Rectal smooth muscle tissue (tissue), 1 donor: ENCODE data around the gene MLXIPL.
"Not testable (repeated sequence)": the region's sequence is repeated elsewhere in the genome, so short reads cannot be mapped to it uniquely, and the experiment has no call there.

ENCODE experiments used
- H3K27ac ChIP-seq: one replicate; pipeline ENCODE4 v1.7.0; 2013; ENCODE audit warnings: low read depth, low read length, inconsistent platforms
- H3K27me3 ChIP-seq: one replicate; pipeline ENCODE4 v1.7.0; 2013; ENCODE audit warnings: low read length; ENCODE audit not compliant: control insufficient read depth, insufficient read depth
- H3K36me3 ChIP-seq: one replicate; pipeline ENCODE4 v1.7.0; 2013; ENCODE audit warnings: low read length; ENCODE audit not compliant: control insufficient read depth, insufficient read depth
- H3K4me1 ChIP-seq: one replicate; pipeline ENCODE4 v1.7.0; 2013; ENCODE audit warnings: low read length; ENCODE audit not compliant: control insufficient read depth, insufficient read depth
- H3K4me3 ChIP-seq: one replicate; pipeline ENCODE4 v1.7.0; 2013; ENCODE audit warnings: low read length
- H3K9ac ChIP-seq: one replicate; pipeline ENCODE4 v1.7.0; 2013; ENCODE audit warnings: low read length

MLXIPL gene, protein sequence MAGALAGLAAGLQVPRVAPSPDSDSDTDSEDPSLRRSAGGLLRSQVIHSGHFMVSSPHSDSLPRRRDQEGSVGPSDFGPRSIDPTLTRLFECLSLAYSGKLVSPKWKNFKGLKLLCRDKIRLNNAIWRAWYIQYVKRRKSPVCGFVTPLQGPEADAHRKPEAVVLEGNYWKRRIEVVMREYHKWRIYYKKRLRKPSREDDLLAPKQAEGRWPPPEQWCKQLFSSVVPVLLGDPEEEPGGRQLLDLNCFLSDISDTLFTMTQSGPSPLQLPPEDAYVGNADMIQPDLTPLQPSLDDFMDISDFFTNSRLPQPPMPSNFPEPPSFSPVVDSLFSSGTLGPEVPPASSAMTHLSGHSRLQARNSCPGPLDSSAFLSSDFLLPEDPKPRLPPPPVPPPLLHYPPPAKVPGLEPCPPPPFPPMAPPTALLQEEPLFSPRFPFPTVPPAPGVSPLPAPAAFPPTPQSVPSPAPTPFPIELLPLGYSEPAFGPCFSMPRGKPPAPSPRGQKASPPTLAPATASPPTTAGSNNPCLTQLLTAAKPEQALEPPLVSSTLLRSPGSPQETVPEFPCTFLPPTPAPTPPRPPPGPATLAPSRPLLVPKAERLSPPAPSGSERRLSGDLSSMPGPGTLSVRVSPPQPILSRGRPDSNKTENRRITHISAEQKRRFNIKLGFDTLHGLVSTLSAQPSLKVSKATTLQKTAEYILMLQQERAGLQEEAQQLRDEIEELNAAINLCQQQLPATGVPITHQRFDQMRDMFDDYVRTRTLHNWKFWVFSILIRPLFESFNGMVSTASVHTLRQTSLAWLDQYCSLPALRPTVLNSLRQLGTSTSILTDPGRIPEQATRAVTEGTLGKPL

DNA sequence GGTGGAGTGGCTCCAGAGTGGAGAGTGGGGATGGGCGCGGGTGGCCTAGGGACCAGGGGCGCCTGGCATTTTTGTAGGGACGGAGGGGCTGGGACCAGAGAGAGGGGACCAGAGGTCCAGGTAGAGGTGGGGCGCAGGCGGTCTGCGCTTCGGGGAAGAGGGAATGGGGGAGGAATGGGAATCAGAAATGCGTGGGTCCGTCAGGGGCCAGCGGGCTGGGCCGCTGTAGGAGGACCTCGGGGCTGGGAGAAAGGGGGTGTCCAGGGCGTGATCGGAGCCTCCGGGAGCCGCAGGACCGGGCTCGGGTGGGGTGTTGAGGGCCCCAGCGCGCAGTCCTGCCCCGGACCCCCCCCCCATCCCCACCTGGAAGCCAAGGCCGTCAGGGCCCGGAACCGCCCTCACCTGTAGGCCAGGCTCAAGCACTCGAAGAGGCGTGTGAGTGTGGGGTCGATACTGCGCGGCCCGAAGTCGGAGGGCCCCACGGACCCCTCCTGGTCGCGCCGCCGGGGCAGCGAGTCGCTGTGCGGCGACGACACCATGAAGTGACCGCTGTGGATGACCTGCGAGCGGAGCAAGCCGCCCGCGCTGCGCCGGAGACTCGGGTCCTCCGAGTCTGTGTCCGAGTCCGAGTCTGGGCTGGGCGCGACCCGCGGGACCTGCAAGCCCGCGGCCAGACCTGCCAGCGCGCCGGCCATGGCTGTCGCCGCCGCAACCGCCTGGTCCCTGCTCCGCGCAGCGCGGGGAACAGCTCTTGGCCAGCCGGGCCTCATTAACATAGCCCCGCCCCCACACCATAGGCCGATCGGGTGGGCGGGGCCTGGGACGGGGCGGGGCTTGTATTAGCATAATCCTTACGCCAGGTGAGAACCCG, at the start of gene MLXIPL:
Gene MLXIPL, minus strand, starts transcription at position 725 of the 871 bp plus-strand sequence. Its CDS starts 30 bp downstream, at position 695.
- Histone ChIP-seq H3K4me3 (peak within 1 kb of the TSS; percentile 54), H3K36me3 (no peaks in the 10 kb centered on the region), H3K9ac (no peak within 1 kb of the TSS), H3K4me1 (no peaks in the 10 kb centered on the region), H3K27me3 (peaks cover 13% of the 10 kb centered on the region), H3K27ac (no peak within 1 kb of the TSS)

DNA sequence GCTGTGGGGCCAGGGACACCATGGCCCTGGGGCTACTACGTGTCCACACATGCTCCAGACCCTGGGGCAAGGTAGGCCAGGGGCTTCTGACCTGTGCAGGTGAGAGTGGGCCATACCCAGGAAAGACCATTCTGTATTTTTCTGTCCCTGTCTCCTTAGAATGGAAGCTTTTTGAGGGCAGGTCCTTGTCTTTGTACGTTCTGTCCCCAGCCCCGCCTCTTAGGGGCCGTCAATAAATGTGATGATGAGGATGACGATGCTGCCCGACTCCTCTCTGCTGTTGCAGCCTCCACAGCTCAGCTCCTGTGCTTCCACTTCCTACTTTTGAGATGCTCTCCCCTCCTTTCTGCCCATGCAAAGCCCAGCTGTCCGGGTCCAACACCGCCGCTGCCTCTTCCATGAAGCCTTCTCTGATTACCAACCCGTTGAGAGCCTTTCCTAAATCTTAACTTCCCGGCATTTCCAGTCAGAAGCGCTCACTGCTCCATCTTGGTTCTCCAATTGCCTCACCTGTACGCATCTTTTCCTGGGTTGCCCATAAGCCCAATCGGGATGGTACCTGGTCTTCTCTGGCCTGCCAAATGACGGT, 47.6 kb upstream of the MLXIPL start:
- H3K27me3 ChIP-seq = no peaks in the 10 kb centered on the region
- no peak overlapping the region for H3K4me3 ChIP-seq
- H3K27ac ChIP-seq = no peak overlapping the region
- peaks cover 3% of the 10 kb centered on the region for H3K4me1 ChIP-seq
- H3K9ac ChIP-seq = no peak overlapping the region
- no peaks in the 10 kb centered on the region for H3K36me3 ChIP-seq

- peaks cover 3% of the 10 kb centered on the region for H3K4me1 ChIP-seq
- no peak overlapping the region for H3K27ac ChIP-seq
- H3K36me3 ChIP-seq = no peaks in the 10 kb centered on the region
- H3K27me3 ChIP-seq = no peaks in the 10 kb centered on the region
- H3K4me3 ChIP-seq = no peak overlapping the region
- no peak overlapping the region for H3K9ac ChIP-seq
Measured at GRCh38 chr7:73671322-73671661, 47.0 kb upstream of the MLXIPL start.

- H3K4me3 ChIP-seq = no peak overlapping the region
- H3K36me3 ChIP-seq = no peaks in the 10 kb centered on the region
- H3K9ac ChIP-seq = no peak overlapping the region
- H3K27ac ChIP-seq = no peak overlapping the region
- H3K27me3 ChIP-seq = no peaks in the 10 kb centered on the region
- H3K4me1 ChIP-seq = peaks cover 3% of the 10 kb centered on the region
Measured at GRCh38 chr7:73669858-73670385, 45.6 kb upstream of the MLXIPL start.

DNA sequence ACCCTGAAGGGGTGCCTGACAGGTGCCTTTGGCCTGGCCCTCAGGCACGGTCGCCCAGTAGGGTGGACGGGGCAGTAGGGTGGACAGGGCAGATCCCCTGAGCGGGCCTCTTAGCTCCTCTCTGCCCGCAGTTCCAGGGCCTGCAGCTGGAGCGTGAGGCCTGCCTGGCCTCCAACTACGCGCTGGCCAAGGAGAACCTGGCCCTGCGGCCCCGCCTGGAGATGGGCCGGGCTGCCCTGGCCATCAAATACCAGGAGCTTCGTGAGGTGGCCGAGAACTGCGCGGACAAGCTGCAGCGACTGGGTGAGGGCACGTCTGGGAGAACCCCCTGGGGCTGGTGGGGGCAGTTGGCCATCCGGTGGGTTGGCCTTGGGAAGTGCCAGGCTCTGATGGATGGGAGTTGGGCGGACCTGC, 45.0 kb upstream of the MLXIPL start:
- no peak overlapping the region for H3K27ac ChIP-seq
- H3K4me3 ChIP-seq = no peak overlapping the region
- H3K36me3 ChIP-seq = no peaks in the 10 kb centered on the region
- no peak overlapping the region for H3K9ac ChIP-seq
- H3K4me1 ChIP-seq = peaks cover 3% of the 10 kb centered on the region
- no peaks in the 10 kb centered on the region for H3K27me3 ChIP-seq

- no peaks in the 10 kb centered on the region for H3K27me3 ChIP-seq
- H3K36me3 ChIP-seq = no peaks in the 10 kb centered on the region
- H3K9ac ChIP-seq = no peak overlapping the region
- peaks cover 3% of the 10 kb centered on the region for H3K4me1 ChIP-seq
- H3K4me3 ChIP-seq = peak overlapping the region; percentile 69
- no peak overlapping the region for H3K27ac ChIP-seq
Measured at GRCh38 chr7:73668886-73669230, 44.5 kb upstream of the MLXIPL start.

DNA sequence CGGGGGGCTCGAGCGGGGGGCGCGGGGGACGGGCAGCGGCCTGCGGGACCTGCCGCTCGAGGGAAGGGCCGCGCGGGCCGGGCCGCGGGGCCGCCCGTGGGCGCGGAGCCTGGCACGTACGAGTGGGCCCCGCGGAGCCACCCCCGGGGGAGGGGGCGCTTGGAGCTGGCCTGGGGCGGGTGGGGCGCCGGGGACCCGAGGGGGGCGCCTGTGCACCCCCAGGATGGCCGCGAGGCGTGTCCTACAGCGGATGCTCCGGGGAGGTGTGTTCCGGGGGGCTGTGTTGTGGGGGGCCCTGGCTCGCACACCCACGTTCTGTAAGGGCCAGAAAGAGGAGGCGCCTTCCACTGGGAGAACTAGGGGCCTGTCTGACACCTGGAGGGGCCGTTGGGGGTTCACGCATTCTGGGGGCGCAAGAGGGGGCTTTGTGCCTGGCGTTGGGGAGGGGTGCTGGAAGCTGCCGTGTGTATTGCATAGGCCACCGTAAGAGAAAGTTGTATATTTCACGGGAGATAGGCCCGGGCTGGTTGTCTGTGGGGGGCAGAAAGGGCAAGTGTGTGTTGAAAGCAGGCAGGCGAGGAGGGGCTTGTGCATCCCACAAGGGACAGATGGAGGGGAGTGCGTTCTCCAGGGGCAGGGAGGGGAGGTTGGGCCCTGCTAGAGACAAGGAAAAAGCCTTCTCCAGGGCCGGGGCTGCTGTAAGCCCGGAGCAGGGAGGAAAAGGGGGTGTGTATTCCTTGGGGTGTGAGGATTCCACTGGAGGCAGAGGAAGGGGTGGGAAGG, 44.0 kb upstream of the MLXIPL start:
- no peaks in the 10 kb centered on the region for H3K36me3 ChIP-seq
- peak overlapping the region; percentile 22 for H3K9ac ChIP-seq
- peak overlapping the region; percentile 69 for H3K4me3 ChIP-seq
- H3K27ac ChIP-seq = no peak overlapping the region
- H3K27me3 ChIP-seq = no peaks in the 10 kb centered on the region
- peaks cover 3% of the 10 kb centered on the region for H3K4me1 ChIP-seq

GRCh38 chr7:73667344-73668102, 43.2 kb upstream of the MLXIPL start, which contains the start of gene VPS37D:
VPS37D (plus strand) TSS chr7:73667831; CDS start chr7:73667959, 128 bp downstream.
- no peak within 1 kb of the TSS for H3K27ac ChIP-seq
- H3K36me3 ChIP-seq = no peaks in the 10 kb centered on the region
- H3K9ac ChIP-seq = peak within 1 kb of the TSS; percentile 22
- H3K4me1 ChIP-seq = peaks cover 3% of the 10 kb centered on the region
- H3K27me3 ChIP-seq = no peaks in the 10 kb centered on the region
- peak within 1 kb of the TSS; percentile 69 for H3K4me3 ChIP-seq

DNA sequence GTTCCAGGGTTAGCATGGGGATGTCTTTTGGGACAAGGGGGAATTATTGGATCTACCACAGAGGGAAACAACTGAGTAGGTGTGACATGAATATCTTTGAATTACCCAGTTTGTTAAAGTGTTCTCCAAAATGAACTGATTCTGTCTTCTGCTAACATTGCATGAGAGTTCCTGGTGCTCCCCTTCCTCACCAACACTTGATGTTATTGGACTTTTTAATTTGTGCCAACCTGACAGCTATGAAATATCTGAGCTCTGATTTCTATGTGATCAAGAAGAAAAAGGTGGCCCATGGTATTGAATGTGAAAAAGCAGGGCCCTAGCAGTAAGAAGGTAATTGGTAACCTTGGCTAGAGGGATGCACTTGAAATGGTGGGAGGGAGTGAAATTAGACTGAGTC, 38.7 kb upstream of the MLXIPL start:
- H3K36me3 ChIP-seq = no peaks in the 10 kb centered on the region
- H3K4me1 ChIP-seq = no peaks in the 10 kb centered on the region
- H3K9ac ChIP-seq = no peak overlapping the region
- no peak overlapping the region for H3K4me3 ChIP-seq
- H3K27me3 ChIP-seq = no peaks in the 10 kb centered on the region
- H3K27ac ChIP-seq = no peak overlapping the region

DNA sequence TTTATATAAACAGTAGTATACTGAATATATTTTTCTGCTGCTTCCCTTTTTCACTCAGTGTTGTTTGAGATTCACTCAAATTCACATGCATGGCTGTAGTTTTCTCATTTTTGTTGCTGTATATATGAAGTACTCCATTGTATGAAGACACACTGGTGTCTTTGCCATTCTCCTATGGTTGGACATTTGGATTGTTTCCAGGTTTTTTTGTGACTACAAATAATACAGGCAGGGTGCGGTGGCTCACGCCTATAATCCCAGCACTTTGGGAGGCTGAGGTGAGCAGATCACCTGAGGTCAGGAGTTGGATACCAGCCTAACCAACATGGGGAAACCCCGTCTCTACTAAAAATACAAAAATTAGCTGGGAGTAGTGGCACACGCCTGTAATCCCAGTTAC, 36.3 kb upstream of the MLXIPL start:
- not testable (repeated sequence) for H3K4me3 ChIP-seq, H3K27me3 ChIP-seq, H3K36me3 ChIP-seq, H3K9ac ChIP-seq, H3K27ac ChIP-seq, H3K4me1 ChIP-seq

GRCh38 chr7:73659983-73660382, 35.7 kb upstream of the MLXIPL start:
- H3K4me3 ChIP-seq = no peak overlapping the region
- no peaks in the 10 kb centered on the region for H3K27me3 ChIP-seq
- H3K27ac ChIP-seq = no peak overlapping the region
- no peak overlapping the region for H3K9ac ChIP-seq
- no peaks in the 10 kb centered on the region for H3K36me3 ChIP-seq
- H3K4me1 ChIP-seq = no peaks in the 10 kb centered on the region
